ENCODE measurements around the gene PHYHIPL.

PHYHIPL gene

DNA sequence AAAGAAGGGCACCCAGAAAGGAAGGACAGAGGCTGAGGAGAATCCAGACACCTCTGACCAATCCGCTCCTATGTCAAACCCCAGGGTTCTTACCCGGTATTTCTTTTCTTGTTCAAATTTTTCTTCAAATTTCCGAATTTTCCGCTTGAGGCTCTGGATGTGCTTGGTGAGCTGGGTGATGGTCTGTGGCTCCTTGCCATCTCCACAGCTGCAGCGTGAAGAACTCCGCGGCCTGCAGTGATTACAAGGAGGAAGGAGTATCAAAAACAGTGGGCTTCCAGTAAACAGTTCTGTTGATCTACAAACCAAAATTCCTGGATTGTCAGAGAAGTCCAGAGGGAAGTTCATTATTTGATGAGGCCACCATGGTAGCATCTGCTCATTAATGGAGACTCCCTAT, 92.0 kb downstream of the PHYHIPL start:
- TF ChIP-seq POLR2AphosphoS5 (IDR thresholded peaks at IDR 0.05; ENCODE audit: low read depth, low read length) (no peak), PAX5 (IDR thresholded peaks at IDR 0.05; ENCODE audit: insufficient read depth, low read length, severe bottlenecking) (no peak), SPI1 (IDR thresholded peaks at IDR 0.05; ENCODE audit: low read depth, low read length) (no peak), POLR2A (IDR thresholded peaks at IDR 0.05; ENCODE audit: low read depth, low read length) (no peak), POU2F2 (IDR thresholded peaks at IDR 0.05; ENCODE audit: low read depth, low read length) (no peak), TAF1 (IDR thresholded peaks at IDR 0.05; ENCODE audit: low read depth, low read length) (no peak)
- FAIRE-seq, result no peak
- no peak for DNase-seq (ENCODE audit: insufficient read length, low spot score)

DNA sequence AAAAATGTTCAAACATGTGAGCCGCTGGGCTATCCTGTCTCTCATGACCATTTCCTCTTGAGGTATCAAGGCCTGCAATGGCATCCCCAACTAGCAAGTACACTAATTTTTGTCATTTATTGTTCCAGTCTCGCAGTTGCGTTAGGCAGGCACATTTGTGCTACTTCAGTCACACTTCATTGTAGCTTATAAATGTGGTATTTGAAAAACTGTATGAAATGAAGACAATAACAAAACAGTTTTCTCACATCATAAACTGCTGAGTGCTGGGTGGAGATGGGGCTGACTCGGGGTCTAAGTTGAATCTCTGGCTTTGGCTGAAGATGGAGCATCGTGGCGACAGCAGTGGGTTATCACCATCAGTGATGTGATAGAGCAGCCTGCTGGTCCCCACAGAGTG, 93.2 kb downstream of the PHYHIPL start:
- no peak for FAIRE-seq
- TF ChIP-seq POU2F2 (IDR thresholded peaks at IDR 0.05; ENCODE audit: low read depth, low read length) (no peak), POLR2A (IDR thresholded peaks at IDR 0.05; ENCODE audit: low read depth, low read length) (no peak), TAF1 (IDR thresholded peaks at IDR 0.05; ENCODE audit: low read depth, low read length) (no peak), SPI1 (IDR thresholded peaks at IDR 0.05; ENCODE audit: low read depth, low read length) (no peak), PAX5 (IDR thresholded peaks at IDR 0.05; ENCODE audit: insufficient read depth, low read length, severe bottlenecking) (no peak), POLR2AphosphoS5 (IDR thresholded peaks at IDR 0.05; ENCODE audit: low read depth, low read length) (no peak)
- DNase-seq (ENCODE audit: insufficient read length, low spot score), result no peak

DNA sequence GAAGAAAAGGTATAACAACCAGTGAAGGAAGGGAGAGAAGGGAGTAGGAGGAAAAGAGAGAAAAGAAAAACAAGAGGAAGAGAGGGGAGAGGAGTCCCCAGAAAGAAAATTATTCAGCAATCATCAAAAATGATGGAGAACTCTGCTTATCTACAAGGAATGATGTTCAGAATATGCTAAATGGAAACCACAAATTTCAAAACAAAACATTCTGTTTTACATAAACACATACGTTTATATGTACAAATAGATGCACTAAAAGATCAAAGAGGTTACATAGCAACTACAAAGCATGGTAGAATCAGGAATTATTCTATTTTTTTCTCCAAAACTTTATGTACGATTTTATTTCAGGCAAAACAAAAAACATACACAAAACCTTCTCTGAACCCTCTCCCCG, 94.0 kb downstream of the PHYHIPL start:
- DNase-seq (ENCODE audit: insufficient read length, low spot score), result no peak
- no peak for TF ChIP-seq TAF1 (IDR thresholded peaks at IDR 0.05; ENCODE audit: low read depth, low read length)
- no peak for TF ChIP-seq POLR2AphosphoS5 (IDR thresholded peaks at IDR 0.05; ENCODE audit: low read depth, low read length)
- no peak for TF ChIP-seq POLR2A (IDR thresholded peaks at IDR 0.05; ENCODE audit: low read depth, low read length)
- TF ChIP-seq SPI1 (IDR thresholded peaks at IDR 0.05; ENCODE audit: low read depth, low read length), result no peak
- no peak for TF ChIP-seq POU2F2 (IDR thresholded peaks at IDR 0.05; ENCODE audit: low read depth, low read length)
- no peak for TF ChIP-seq PAX5 (IDR thresholded peaks at IDR 0.05; ENCODE audit: insufficient read depth, low read length, severe bottlenecking)

DNA sequence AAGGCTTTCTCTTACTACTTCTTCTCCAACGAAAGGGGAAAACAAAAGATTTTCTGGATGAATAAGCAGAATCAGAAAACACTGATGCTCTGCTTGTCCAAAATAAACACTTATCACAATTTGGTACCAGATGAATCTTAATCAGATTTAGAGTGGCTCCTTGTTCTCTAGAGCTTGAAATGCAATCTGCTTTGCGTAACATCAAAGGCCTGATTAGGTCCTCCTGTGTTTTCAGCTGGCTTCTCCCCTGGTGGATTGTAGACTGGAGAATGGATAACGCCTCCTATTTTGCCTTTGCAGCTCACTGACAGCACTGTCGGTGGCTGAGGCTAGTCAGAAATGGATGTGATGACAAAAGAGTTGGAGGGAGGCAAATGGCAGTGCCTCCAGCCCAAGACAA, 94.7 kb downstream of the PHYHIPL start:
- no peak for DNase-seq (ENCODE audit: insufficient read length, low spot score)
- FAIRE-seq, result no peak
- no peak for TF ChIP-seq POLR2AphosphoS5 (IDR thresholded peaks at IDR 0.05; ENCODE audit: low read depth, low read length)
- TF ChIP-seq SPI1 (IDR thresholded peaks at IDR 0.05; ENCODE audit: low read depth, low read length), result no peak
- TF ChIP-seq TAF1 (IDR thresholded peaks at IDR 0.05; ENCODE audit: low read depth, low read length), result no peak
- TF ChIP-seq POU2F2 (IDR thresholded peaks at IDR 0.05; ENCODE audit: low read depth, low read length), result no peak
- no peak for TF ChIP-seq POLR2A (IDR thresholded peaks at IDR 0.05; ENCODE audit: low read depth, low read length)
- TF ChIP-seq PAX5 (IDR thresholded peaks at IDR 0.05; ENCODE audit: insufficient read depth, low read length, severe bottlenecking), result no peak

More for the DNA sequence above, 94.0 kb downstream of the PHYHIPL start:
- no peak for FAIRE-seq

DNA sequence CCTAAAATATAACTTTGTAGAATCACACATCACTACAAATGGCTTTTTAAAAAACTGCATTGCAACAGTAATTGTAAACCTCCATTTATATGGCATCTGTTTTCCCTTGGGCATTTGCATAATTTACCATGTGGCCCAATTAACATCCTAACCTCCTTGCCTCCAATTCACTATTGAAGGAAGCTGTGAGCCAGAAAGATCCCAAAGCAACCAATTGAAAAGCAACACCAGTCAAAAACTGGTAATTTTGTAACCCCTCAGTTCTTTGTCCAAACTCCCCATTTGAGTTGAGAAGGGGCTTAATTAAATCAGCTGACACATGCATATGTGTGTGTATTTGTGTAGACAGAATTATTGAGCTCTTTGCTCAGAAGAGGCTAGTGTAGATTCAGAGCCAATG, 95.6 kb downstream of the PHYHIPL start:
- FAIRE-seq (no peak), DNase-seq (ENCODE audit: insufficient read length, low spot score) (no peak)
- no peak for TF ChIP-seq POLR2AphosphoS5 (IDR thresholded peaks at IDR 0.05; ENCODE audit: low read depth, low read length)
- TF ChIP-seq TAF1 (IDR thresholded peaks at IDR 0.05; ENCODE audit: low read depth, low read length), result no peak
- TF ChIP-seq POLR2A (IDR thresholded peaks at IDR 0.05; ENCODE audit: low read depth, low read length), result no peak
- TF ChIP-seq PAX5 (IDR thresholded peaks at IDR 0.05; ENCODE audit: insufficient read depth, low read length, severe bottlenecking), result no peak
- TF ChIP-seq POU2F2 (IDR thresholded peaks at IDR 0.05; ENCODE audit: low read depth, low read length), result no peak

DNA sequence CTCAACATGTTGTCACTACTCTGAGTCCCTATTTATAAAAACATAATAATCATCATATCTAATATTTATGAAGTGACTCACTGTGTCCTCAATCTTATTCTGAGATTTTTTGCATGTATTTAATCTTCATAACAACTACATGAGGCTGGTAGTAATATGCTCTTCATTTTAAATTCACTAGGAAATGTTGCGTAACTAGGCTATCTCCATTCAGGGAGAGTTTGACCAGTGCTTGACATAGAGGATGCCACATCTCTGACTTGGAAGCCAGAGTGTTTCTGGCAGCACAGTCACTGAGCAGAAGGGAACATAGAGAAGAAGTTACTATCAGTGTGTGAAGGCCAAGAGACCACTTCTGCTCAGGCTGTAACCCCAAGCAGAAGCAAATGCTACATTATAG, 97.0 kb downstream of the PHYHIPL start:
- no peak for DNase-seq (ENCODE audit: insufficient read length, low spot score)
- TF ChIP-seq SPI1 (IDR thresholded peaks at IDR 0.05; ENCODE audit: low read depth, low read length) (no peak), TAF1 (IDR thresholded peaks at IDR 0.05; ENCODE audit: low read depth, low read length) (no peak), PAX5 (IDR thresholded peaks at IDR 0.05; ENCODE audit: insufficient read depth, low read length, severe bottlenecking) (no peak), POLR2A (IDR thresholded peaks at IDR 0.05; ENCODE audit: low read depth, low read length) (no peak), POU2F2 (IDR thresholded peaks at IDR 0.05; ENCODE audit: low read depth, low read length) (no peak), POLR2AphosphoS5 (IDR thresholded peaks at IDR 0.05; ENCODE audit: low read depth, low read length) (no peak)
- no peak for FAIRE-seq

DNA sequence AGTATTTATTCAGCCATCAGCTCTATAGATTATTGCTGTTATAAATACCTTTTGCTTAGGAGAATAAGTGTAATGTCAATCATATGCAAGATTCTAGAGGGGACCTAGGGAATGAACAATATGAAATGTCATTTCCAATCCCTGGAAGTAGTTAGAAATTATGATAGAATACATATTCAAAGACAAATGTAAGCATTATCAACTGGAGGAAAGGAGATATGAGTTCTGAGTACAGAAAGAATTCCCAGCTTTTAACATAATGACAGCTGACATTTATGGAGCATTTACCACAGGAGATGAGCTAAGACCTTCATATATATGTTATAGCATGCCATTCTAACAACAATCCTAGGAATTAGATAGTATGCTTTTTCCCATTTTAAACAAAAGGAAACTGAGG, 99.7 kb downstream of the PHYHIPL start:
- DNase-seq (ENCODE audit: insufficient read length, low spot score) (no peak), FAIRE-seq (no peak)
- no peak for TF ChIP-seq POU2F2 (IDR thresholded peaks at IDR 0.05; ENCODE audit: low read depth, low read length)
- no peak for TF ChIP-seq POLR2A (IDR thresholded peaks at IDR 0.05; ENCODE audit: low read depth, low read length)
- no peak for TF ChIP-seq SPI1 (IDR thresholded peaks at IDR 0.05; ENCODE audit: low read depth, low read length)
- no peak for TF ChIP-seq PAX5 (IDR thresholded peaks at IDR 0.05; ENCODE audit: insufficient read depth, low read length, severe bottlenecking)
- TF ChIP-seq POLR2AphosphoS5 (IDR thresholded peaks at IDR 0.05; ENCODE audit: low read depth, low read length), result no peak
- no peak for TF ChIP-seq TAF1 (IDR thresholded peaks at IDR 0.05; ENCODE audit: low read depth, low read length)

DNA sequence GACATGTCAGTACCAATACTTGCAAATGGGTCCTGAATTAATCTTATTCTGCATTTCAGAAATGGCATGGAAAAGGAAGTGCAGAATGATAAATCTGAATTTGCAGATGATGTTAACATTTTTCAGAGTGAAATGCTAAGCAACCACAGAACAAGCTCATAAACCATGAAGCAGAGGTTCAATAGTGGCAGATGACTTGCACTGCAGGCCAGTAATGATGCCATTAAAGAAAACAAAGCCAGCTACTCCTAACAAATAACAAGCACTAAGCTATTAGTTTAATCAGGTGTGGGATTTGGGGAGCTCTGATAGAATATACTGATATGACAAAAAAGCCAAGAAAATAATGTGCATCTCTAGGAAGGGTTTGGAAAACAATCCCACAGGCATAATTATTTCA, 100.5 kb downstream of the PHYHIPL start:
- FAIRE-seq (no peak), DNase-seq (ENCODE audit: insufficient read length, low spot score) (no peak)
- TF ChIP-seq POLR2AphosphoS5 (IDR thresholded peaks at IDR 0.05; ENCODE audit: low read depth, low read length), result no peak
- TF ChIP-seq SPI1 (IDR thresholded peaks at IDR 0.05; ENCODE audit: low read depth, low read length), result no peak
- no peak for TF ChIP-seq POU2F2 (IDR thresholded peaks at IDR 0.05; ENCODE audit: low read depth, low read length)
- TF ChIP-seq TAF1 (IDR thresholded peaks at IDR 0.05; ENCODE audit: low read depth, low read length), result no peak
- no peak for TF ChIP-seq POLR2A (IDR thresholded peaks at IDR 0.05; ENCODE audit: low read depth, low read length)
- TF ChIP-seq PAX5 (IDR thresholded peaks at IDR 0.05; ENCODE audit: insufficient read depth, low read length, severe bottlenecking), result no peak

DNA sequence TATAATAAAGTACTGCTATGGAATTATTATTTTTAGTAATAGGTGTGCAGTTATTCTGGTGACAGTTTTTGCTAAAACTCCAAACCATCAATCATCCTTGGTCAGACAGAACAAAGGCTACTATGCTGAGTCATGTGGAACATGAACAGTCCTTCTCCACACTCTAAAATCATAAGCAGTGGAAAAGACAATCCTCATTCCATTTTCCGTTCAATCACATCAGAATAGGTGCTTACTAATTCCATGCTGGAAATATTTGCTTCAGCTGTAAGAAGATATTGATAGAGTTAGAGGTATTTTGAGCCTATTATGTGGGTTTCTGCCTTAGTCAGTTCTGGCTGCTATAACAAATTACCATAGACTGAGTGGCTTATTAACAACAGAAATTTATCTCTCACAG, 103.0 kb downstream of the PHYHIPL start:
- DNase-seq (ENCODE audit: insufficient read length, low spot score) (no peak), FAIRE-seq (no peak)
- TF ChIP-seq POLR2A (IDR thresholded peaks at IDR 0.05; ENCODE audit: low read depth, low read length), result no peak
- TF ChIP-seq POLR2AphosphoS5 (IDR thresholded peaks at IDR 0.05; ENCODE audit: low read depth, low read length), result no peak
- no peak for TF ChIP-seq SPI1 (IDR thresholded peaks at IDR 0.05; ENCODE audit: low read depth, low read length)
- no peak for TF ChIP-seq POU2F2 (IDR thresholded peaks at IDR 0.05; ENCODE audit: low read depth, low read length)
- no peak for TF ChIP-seq PAX5 (IDR thresholded peaks at IDR 0.05; ENCODE audit: insufficient read depth, low read length, severe bottlenecking)
- TF ChIP-seq TAF1 (IDR thresholded peaks at IDR 0.05; ENCODE audit: low read depth, low read length), result no peak

DNA sequence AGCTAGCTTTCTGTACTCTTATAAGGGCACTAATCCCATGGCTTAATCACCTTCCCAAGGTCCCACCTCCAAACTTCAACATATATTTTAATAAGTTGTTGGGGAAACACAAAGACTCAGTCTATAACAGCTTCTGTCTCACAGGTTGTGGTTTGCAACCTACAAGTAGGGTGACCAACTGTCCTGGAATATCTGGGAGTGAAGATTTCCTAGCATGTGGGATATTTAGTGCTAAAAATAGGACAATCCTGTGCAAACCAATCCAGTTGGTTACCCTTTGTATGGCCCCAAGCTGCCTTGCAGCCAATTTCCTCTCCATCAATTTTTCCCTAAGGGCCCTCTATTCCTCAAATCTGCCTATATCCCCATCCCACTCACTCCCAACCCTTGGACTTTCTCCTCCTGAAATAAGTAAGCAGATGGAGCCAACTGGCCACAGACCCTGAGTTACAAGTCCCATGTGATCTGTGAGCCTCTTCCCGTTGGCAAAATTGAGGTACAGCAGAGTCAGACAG, 103.6 kb downstream of the PHYHIPL start:
- TF ChIP-seq PAX5 (IDR thresholded peaks at IDR 0.05; ENCODE audit: insufficient read depth, low read length, severe bottlenecking) (no peak), POLR2AphosphoS5 (IDR thresholded peaks at IDR 0.05; ENCODE audit: low read depth, low read length) (no peak), POU2F2 (IDR thresholded peaks at IDR 0.05; ENCODE audit: low read depth, low read length) (no peak), POLR2A (IDR thresholded peaks at IDR 0.05; ENCODE audit: low read depth, low read length) (no peak), SPI1 (IDR thresholded peaks at IDR 0.05; ENCODE audit: low read depth, low read length) (no peak), TAF1 (IDR thresholded peaks at IDR 0.05; ENCODE audit: low read depth, low read length) (no peak)
- FAIRE-seq (no peak), DNase-seq (ENCODE audit: insufficient read length, low spot score) (no peak)
